GM13976 (cell line): ENCODE measurements around the gene SMYD3.
"Not testable (repeated sequence)": the region's sequence is repeated elsewhere in the genome, so short reads cannot be mapped to it uniquely, and the experiment has no call there.

ENCODE experiments used
- DNase-seq: peaks from one replicate; pipeline ENCODE4 v3.0.0; 2012; ENCODE audit warnings: low spot score
- CTCF ChIP-seq: IDR thresholded peaks from 2 replicates; pipeline ENCODE4 v1.5.1; 2012; ENCODE audit warnings: borderline replicate concordance, mild to moderate bottlenecking; ENCODE audit not compliant: insufficient read depth; ENCODE audit errors: extremely low read depth, missing control alignments, control extremely low read depth
- in situ Hi-C: fragments of 300-500 bp; cut with MboI; formaldehyde crosslinking; loops from one replicate; pipeline ENCODE4 v1.12.0; 2022; ENCODE audit warnings: low sequenced_read_pairs, mixed read lengths, inconsistent platforms; ENCODE audit not compliant: unreplicated experiment

SMYD3 gene

DNA sequence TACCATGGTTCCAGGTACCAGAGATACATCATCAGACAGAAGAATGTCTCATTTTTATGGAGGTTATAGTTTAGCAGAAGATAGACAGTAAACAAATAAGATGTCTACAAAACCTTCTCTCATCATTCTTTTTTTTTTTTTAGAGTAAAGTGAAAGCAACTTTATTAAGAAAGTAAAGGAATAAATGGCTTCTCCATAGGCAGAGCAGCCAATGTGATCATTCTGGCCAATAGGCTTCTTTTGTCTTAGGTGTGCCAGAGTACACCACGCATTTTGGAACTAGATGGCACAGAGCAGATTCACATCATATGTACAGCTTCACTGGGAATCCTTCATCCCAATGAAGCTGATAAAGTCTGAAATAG lies 428.2 kb downstream of the SMYD3 start:
- no peak for TF ChIP-seq CTCF
- DNase-seq = no peak
- in situ Hi-C loops = no loop called here

GRCh38 chr1:246078126-246078887 lies 428.8 kb downstream of the SMYD3 start:
- in situ Hi-C loops = no loop called here
- TF ChIP-seq CTCF = no peak
- DNase-seq = no peak

DNA sequence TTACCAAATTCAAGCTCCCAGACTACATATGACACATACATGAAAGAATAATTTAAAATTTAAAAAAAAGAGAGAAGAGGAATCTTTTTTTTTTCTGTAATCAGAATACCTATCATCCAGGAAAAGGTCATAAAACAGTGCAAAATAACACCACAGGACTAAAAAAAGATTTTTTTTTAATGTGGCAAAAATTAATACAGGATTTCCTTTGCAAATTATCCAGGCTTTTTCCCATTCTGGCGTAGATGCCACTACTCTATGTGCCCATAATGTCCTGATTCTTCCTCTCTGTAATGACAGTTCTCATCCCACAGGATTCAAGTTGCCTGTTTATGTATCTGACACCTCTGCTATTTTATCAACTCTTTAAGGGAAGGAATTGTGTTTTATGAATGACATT lies 429.6 kb downstream of the SMYD3 start:
- no peak for TF ChIP-seq CTCF
- in situ Hi-C loops = no loop called here
- DNase-seq = no peak

DNA sequence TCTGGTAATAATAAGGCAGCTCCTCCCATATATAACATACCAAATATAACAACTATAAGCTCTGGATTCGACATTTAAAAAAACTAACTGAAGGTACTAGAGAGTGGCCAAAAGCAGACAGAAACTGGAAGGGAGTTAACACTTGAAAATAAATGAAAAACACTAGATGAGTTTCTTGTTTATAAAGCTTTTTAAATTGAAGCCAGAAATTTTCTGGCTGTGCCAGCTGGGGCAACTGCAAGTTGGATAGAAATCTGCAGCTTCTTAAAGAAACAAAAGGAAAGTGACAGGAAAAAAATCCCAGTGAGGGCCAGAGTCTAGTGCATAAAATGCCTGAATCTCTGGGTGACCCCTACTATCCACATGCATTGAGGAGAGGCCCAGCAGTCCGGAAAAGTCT lies 432.7 kb downstream of the SMYD3 start:
- no peak for DNase-seq
- no peak for TF ChIP-seq CTCF
- in situ Hi-C loops = no loop called here

GRCh38 chr1:246072456-246072955 lies 434.6 kb downstream of the SMYD3 start:
- no peak for TF ChIP-seq CTCF
- DNase-seq = no peak
- in situ Hi-C loops = no loop called here

DNA sequence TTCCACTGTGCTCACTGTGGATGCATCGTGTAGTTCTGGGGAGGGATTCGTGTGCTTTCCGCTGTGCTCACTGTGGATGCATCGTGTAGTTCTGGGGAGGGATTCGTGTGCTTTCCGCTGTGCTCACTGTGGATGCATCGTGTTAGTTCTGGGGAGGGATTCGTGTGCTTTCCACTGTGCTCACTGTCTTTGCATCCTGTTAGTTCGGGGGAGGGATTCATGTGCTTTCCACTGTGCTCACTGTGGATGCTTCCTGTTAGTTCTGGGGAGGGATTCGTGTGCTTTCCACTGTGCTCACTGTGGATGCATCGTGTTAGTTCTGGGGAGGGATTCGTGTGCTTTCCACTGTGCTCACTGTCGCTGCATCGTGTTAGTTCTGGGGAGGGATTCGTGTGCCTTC lies 435.1 kb downstream of the SMYD3 start:
- in situ Hi-C loops, DNase-seq: not testable (repeated sequence)

GRCh38 chr1:246071561-246071960 lies 435.5 kb downstream of the SMYD3 start:
- DNase-seq, in situ Hi-C loops: not testable (repeated sequence)

- no peak for DNase-seq
- in situ Hi-C loops = no loop called here
- TF ChIP-seq CTCF = no peak
Observed at GRCh38 chr1:246069581-246069980, 437.5 kb downstream of the SMYD3 start.
